Astrocyte (in vitro differentiated cells and primary cell): ENCODE results near the gene TNRC6A.

ENCODE experiments used
- CTCF ChIP-seq: IDR thresholded peaks from 2 replicates; pipeline ENCODE4 v1.5.1; 2011; ENCODE audit warnings: low read depth, mild to moderate bottlenecking, inconsistent platforms, low read length, moderate library complexity; ENCODE audit not compliant: insufficient read depth
- EZH2 ChIP-seq: IDR thresholded peaks from 2 replicates; pipeline ENCODE4 v1.6.1; 2012; ENCODE audit warnings: mild to moderate bottlenecking, low read length, inconsistent platforms; ENCODE audit not compliant: insufficient read depth

- no peak for TF ChIP-seq CTCF
- no peak for TF ChIP-seq EZH2
These were observed 87.2 kb downstream of the TNRC6A start for GRCh38 chr16:24816688-24817087.
